ENCODE results near the gene LRRC56. TPM values are rescaled to one million over a fixed set of nuclear protein-coding genes. Genes with fewer than 3 reads are reported as not detected.

LRRC56 gene
- total and polyA plus RNA-seq, 2 of the 13 experiments (the other 11 are each of a cell fraction or from before 2014, with no cell fraction given), result 0.11 to 0.29 TPM

GRCh38 chr11:575996-576768 lies 38.9 kb downstream of the LRRC56 start, which contains the start of gene PHRF1 (continued):
- TF ChIP-seq ETV5 (CRISPR knock-in tag; IDR thresholded peaks at IDR 0.05; ENCODE audit: borderline replicate concordance), result peak; percentile 53
- no peak for TF ChIP-seq HIC2 (CRISPR knock-in tag; IDR thresholded peaks at IDR 0.05; ENCODE audit: low read depth)
- TF ChIP-seq HNRNPLL (IDR thresholded peaks at IDR 0.05; ENCODE audit: low read depth, low read length, poor library complexity, severe bottlenecking), result no peak
- no peak for TF ChIP-seq ARNT2 (CRISPR knock-in tag; IDR thresholded peaks at IDR 0.05; ENCODE audit: low read depth)
- TF ChIP-seq ZNF776 (CRISPR knock-in tag; IDR thresholded peaks at IDR 0.05), result peak; percentile 39; the same call in 1 of the 2 replicates
- no peak for TF ChIP-seq ZNF768 (CRISPR knock-in tag; IDR thresholded peaks at IDR 0.05)
- TF ChIP-seq ZNF564 (CRISPR knock-in tag; IDR thresholded peaks at IDR 0.05), result no peak
- no peak for TF ChIP-seq BCLAF1 (IDR thresholded peaks at IDR 0.05)
- TF ChIP-seq ZKSCAN1 (IDR thresholded peaks at IDR 0.05; ENCODE audit: low read length), result no peak
- no peak for TF ChIP-seq ZNF552 (CRISPR knock-in tag; IDR thresholded peaks at IDR 0.05; ENCODE audit: borderline replicate concordance)
- no peak for TF ChIP-seq ZNF142 (CRISPR knock-in tag; IDR thresholded peaks at IDR 0.05)
- TF ChIP-seq DDIT3 (CRISPR knock-in tag; IDR thresholded peaks at IDR 0.05), result no peak
- no peak for TF ChIP-seq ZMAT3 (CRISPR knock-in tag; conservative IDR thresholded peaks at IDR 0.05)
